Measurements from ENCODE around the gene ASMT.
A peak's percentile ranks its signal among the peaks of the same experiment; 100 is the strongest.
"Not testable (repeated sequence)": the region's sequence is repeated elsewhere in the genome, so short reads cannot be mapped to it uniquely, and the experiment has no call there.

The ASMT gene

DNA sequence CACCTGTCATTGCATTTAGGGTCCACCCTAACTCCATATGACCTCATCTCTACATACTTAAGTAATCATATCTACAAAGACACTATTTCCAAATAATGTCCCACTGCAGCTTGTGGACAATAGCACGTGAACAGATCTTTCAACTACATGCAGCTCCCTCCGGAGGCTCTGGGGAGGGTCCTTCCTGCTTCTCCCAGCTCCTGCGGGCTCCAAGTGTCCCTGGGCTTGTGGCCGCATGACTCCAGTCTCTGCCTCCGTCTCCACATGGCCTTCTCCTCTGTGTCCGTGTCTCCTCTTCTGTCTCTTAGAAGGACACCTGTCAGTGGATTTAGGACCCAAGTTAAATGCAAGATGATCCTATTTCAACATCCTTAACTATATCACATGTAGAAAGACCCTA, 52.7 kb downstream of the ASMT start:
- Histone ChIP-seq H3K9me3 (ENCODE audit: severe bottlenecking) (peaks cover 5% of the 10 kb centered on the region), H3K27ac (no peak overlapping the region; the same call in 1 of the 2 replicates), H3K4me3 (ENCODE audit: low read depth, low read length) (no peak overlapping the region), H3K27me3 (ENCODE audit: insufficient read depth, low read depth, severe bottlenecking) (no peaks in the 10 kb centered on the region), H3K36me3 (no peaks in the 10 kb centered on the region; the same call in none of the 2 replicates)
- TF ChIP-seq, protein P1, sequence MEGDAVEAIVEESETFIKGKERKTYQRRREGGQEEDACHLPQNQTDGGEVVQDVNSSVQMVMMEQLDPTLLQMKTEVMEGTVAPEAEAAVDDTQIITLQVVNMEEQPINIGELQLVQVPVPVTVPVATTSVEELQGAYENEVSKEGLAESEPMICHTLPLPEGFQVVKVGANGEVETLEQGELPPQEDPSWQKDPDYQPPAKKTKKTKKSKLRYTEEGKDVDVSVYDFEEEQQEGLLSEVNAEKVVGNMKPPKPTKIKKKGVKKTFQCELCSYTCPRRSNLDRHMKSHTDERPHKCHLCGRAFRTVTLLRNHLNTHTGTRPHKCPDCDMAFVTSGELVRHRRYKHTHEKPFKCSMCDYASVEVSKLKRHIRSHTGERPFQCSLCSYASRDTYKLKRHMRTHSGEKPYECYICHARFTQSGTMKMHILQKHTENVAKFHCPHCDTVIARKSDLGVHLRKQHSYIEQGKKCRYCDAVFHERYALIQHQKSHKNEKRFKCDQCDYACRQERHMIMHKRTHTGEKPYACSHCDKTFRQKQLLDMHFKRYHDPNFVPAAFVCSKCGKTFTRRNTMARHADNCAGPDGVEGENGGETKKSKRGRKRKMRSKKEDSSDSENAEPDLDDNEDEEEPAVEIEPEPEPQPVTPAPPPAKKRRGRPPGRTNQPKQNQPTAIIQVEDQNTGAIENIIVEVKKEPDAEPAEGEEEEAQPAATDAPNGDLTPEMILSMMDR (IDR thresholded peaks at IDR 0.05; ENCODE audit: low read depth, low read length), result no peak
- DNase-seq, result no peak

DNA sequence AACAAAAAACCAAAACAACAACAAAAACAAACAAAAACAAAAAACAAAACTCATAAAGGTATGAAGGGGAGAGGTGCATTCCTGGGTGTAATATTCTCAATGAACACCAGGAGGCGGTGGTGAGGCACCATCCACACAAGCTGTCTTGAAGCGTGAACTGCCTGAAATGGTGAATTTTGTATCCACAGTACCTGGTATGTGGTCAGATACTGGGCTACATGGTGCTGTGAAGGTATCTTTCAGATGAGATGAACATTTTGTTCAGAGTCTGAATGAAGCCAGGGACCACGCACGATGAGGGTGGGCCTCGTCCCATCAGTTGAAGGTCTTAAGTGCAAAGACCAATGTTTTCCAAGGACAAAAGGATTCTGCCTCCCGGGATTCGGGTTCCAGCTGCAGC, 58.5 kb downstream of the ASMT start:
- H3K36me3 ChIP-seq, result no peaks in the 10 kb centered on the region; the same call in 1 of the 2 replicates
- peak; percentile 28 for DNase-seq
- H3K9me3 ChIP-seq (ENCODE audit: severe bottlenecking), result no peaks in the 10 kb centered on the region
- TF ChIP-seq, protein P1 (IDR thresholded peaks at IDR 0.05; ENCODE audit: low read depth, low read length), result peak; percentile 72
- no peak overlapping the region for H3K4me3 ChIP-seq (ENCODE audit: low read depth, low read length)
- no peaks in the 10 kb centered on the region for H3K27me3 ChIP-seq (ENCODE audit: insufficient read depth, low read depth, severe bottlenecking)
- no peak overlapping the region for H3K27ac ChIP-seq

DNA sequence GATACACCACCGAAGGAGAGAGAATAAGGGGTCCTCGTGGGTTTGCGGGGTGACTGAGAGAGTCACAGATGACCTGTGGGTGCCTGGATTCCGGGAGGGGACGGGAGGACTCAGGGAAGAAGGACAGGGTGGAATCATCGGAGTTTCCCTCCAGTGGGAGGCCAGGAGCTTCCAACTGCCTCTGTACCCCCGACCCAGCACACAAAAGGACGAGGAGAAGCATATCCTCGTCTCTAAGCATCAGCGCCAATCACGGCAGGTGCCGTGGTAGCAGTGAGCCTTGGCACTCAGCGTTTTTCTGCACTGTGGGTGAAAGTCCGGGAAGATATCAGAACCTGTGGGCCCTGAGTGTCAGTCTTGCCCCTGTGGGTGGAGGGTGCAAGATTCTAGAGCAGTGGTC, 62.0 kb downstream of the ASMT start:
- Histone ChIP-seq H3K36me3 (no peaks in the 10 kb centered on the region; the same call in none of the 2 replicates), H3K9me3 (ENCODE audit: severe bottlenecking) (no peaks in the 10 kb centered on the region), H3K27ac (no peak overlapping the region), H3K4me3 (ENCODE audit: low read depth, low read length) (no peak overlapping the region), H3K27me3 (ENCODE audit: insufficient read depth, low read depth, severe bottlenecking) (no peaks in the 10 kb centered on the region)
- TF ChIP-seq, protein P1 (IDR thresholded peaks at IDR 0.05; ENCODE audit: low read depth, low read length), result no peak
- no peak for DNase-seq

DNA sequence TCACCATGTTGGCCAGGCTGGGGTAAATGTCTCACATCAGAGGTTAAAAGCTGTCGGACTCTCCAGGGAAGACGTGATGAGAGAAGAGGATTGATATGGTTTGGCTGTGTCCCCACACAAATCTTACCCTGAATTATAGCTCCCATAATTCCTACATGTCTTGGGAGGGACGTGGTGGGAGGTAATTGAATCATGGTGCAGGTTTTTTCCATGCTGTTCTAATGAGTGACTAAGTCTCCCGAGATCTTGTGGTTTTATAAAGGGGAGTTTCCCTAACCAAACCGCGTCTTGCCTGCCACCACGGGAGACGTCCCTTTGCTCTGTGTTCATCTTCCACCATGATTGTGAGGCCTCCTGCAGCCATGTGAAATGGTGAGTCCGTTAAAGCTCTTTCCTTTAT, 64.4 kb downstream of the ASMT start:
- Histone ChIP-seq H3K27me3 (ENCODE audit: insufficient read depth, low read depth, severe bottlenecking) (no peaks in the 10 kb centered on the region), H3K27ac (no peak overlapping the region), H3K9me3 (ENCODE audit: severe bottlenecking) (peaks cover 4% of the 10 kb centered on the region), H3K36me3 (no peaks in the 10 kb centered on the region; the same call in 1 of the 2 replicates), H3K4me3 (ENCODE audit: low read depth, low read length) (no peak overlapping the region)
- DNase-seq, result no peak
- TF ChIP-seq, protein P1 (IDR thresholded peaks at IDR 0.05; ENCODE audit: low read depth, low read length), result no peak

DNA sequence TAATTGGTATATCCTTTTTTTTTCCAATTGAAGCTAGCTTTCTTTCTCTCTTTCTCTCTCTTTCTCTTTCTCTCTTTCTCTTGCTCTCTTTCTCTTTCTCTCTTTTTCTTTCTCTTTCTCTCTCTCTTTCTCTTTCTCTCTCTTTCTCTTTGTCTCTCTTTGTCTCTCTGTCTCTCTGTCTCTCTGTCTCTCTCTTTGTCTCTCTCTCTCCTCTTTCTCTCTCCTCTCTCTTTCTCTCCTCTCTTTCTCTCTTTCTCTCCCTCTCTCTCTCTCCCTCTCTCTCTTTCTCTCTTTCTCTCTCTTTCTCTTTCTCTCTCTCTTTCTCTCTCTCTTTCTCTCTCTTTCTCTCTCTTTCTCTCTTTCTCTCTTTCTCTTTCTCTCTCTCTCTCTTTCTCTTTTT, 66.6 kb downstream of the ASMT start:
- H3K27ac ChIP-seq, result no peak overlapping the region
- H3K27me3 ChIP-seq (ENCODE audit: insufficient read depth, low read depth, severe bottlenecking), result no peaks in the 10 kb centered on the region
- TF ChIP-seq, protein P1 (IDR thresholded peaks at IDR 0.05; ENCODE audit: low read depth, low read length), result no peak
- H3K9me3 ChIP-seq (ENCODE audit: severe bottlenecking), result peaks cover 4% of the 10 kb centered on the region
- no peaks in the 10 kb centered on the region; the same call in 1 of the 2 replicates for H3K36me3 ChIP-seq
- no peak overlapping the region for H3K4me3 ChIP-seq (ENCODE audit: low read depth, low read length)
- DNase-seq, result no peak

DNA sequence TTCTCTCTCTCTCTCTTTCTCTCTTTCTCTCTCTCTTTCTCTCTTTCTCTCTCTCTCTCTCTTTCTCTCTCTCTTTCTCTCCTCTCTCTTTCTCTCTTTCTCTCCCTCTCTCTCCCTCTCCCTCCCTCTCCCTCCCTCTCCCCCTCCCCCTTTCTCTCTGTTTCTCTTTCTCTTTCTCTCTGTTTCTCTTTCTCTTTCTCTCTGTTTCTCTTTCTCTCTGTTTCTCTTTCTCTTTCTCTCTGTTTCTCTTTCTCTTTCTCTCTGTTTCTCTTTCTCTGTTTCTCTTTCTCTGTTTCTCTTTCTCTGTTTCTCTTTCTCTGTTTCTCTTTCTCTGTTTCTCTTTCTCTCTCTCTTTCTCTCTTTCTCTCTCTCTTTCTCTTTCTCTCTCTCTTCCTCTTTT, 67.0 kb downstream of the ASMT start:
- H3K9me3 ChIP-seq (ENCODE audit: severe bottlenecking); H3K27ac ChIP-seq; DNase-seq; H3K27me3 ChIP-seq (ENCODE audit: insufficient read depth, low read depth, severe bottlenecking); H3K4me3 ChIP-seq (ENCODE audit: low read depth, low read length); H3K36me3 ChIP-seq: not testable (repeated sequence)

DNA sequence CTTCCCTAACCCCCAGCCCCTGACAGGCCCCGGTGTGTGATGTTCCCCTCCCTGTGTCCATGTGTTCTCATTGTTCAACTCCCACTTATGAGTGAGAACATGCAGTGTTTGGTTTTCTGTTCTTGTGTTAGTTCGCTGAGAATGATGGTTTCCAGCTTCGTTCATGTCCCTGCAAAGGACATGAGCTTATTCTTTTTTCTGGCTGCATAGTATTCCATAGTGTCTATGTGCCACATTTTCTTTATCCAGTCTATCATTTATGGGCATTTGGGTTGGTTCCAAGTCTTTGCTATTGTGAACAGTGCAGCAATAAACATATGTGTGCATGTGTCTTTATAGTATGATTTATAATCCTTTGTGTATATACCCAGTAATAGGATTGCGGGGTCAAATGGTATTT, 67.6 kb downstream of the ASMT start:
- not testable (repeated sequence) for H3K9me3 ChIP-seq (ENCODE audit: severe bottlenecking); H3K36me3 ChIP-seq; H3K4me3 ChIP-seq (ENCODE audit: low read depth, low read length); DNase-seq; H3K27ac ChIP-seq; H3K27me3 ChIP-seq (ENCODE audit: insufficient read depth, low read depth, severe bottlenecking)

DNA sequence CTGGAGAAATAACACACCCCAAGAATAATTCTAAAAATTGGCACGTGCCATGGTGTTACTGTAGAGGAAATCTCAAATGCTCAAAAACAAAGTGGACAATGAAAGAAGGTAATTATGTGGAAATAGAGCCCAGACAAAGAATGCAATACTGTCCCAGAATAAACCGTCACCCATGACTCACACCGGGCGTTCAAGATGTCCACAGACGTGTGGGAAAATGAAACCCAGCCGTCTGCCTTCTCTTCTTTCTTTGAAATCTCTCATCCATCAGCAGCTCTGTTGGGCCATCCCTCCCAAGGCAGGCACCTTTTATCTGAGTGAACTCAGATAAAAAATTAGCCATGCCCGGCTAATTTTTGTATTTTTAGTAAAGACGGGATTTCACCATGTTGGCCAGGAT, 70.0 kb downstream of the ASMT start:
- not testable (repeated sequence) for H3K4me3 ChIP-seq (ENCODE audit: low read depth, low read length); H3K27me3 ChIP-seq (ENCODE audit: insufficient read depth, low read depth, severe bottlenecking); DNase-seq; H3K9me3 ChIP-seq (ENCODE audit: severe bottlenecking); H3K27ac ChIP-seq; H3K36me3 ChIP-seq

DNA sequence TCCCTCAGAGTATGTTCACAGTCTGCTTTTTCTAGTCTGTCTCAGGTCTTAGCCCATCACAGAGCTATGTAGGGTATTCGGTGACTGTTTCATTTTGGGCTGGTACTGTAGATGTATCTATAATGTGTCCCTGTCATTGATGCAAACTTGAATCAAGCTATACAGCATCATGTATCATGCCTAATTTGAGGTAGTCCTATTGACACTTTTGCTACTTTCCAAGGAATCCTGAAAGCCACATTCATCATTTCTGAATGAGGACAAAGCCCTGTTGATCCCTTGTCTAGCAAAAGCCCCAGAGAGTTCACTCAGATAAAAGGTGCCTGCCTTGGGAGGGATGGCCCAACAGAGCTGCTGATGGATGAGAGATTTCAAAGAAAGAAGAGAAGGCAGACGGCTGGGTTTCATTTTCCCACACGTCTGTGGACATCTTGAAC, 70.6 kb downstream of the ASMT start:
- H3K4me3 ChIP-seq (ENCODE audit: low read depth, low read length); H3K27ac ChIP-seq; H3K36me3 ChIP-seq; H3K9me3 ChIP-seq (ENCODE audit: severe bottlenecking); DNase-seq; H3K27me3 ChIP-seq (ENCODE audit: insufficient read depth, low read depth, severe bottlenecking): not testable (repeated sequence)

Measured in WERI-Rb-1 (cell line).